ENCODE measurements around the gene GNB1L. TPM values are rescaled to one million over a fixed set of nuclear protein-coding genes. Genes with fewer than 3 reads are reported as not detected.
A peak's percentile ranks its signal among the peaks of the same experiment; 100 is the strongest.

Gene GNB1L
- total RNA-seq, 1 donor, result 4.0 TPM

GRCh38 chr22:19876941-19877625, 22.4 kb upstream of the GNB1L start:
- Histone ChIP-seq H3K79me2 (ENCODE audit: insufficient read depth, low read length) (peaks cover 9% of the 10 kb centered on the region), H3K9me3 (ENCODE audit: low read depth, low read length) (no peaks in the 10 kb centered on the region), H2AFZ (ENCODE audit: low read length) (no peak overlapping the region), H3K4me1 (ENCODE audit: insufficient read depth, low read length) (peaks cover 65% of the 10 kb centered on the region), H3K4me2 (ENCODE audit: insufficient read depth, low read length) (no peak overlapping the region), H3K4me3 (ENCODE audit: insufficient read depth, low read length) (no peak overlapping the region), H3K27ac (ENCODE audit: low read depth, low read length) (peak overlapping the region; percentile 52), H3K36me3 (ENCODE audit: insufficient read depth, low read length) (peaks cover 5% of the 10 kb centered on the region), H3K27me3 (ENCODE audit: insufficient read depth, low read length) (no peaks in the 10 kb centered on the region), H4K20me1 (ENCODE audit: insufficient read depth, low read length) (no peaks in the 10 kb centered on the region)
- TF ChIP-seq CTCF (IDR thresholded peaks at IDR 0.05; ENCODE audit: extremely low read depth, low read depth, low read length), result no peak
- DNase-seq (ENCODE audit: insufficient read length, low spot score, missing footprints), result peak; percentile 76

DNA sequence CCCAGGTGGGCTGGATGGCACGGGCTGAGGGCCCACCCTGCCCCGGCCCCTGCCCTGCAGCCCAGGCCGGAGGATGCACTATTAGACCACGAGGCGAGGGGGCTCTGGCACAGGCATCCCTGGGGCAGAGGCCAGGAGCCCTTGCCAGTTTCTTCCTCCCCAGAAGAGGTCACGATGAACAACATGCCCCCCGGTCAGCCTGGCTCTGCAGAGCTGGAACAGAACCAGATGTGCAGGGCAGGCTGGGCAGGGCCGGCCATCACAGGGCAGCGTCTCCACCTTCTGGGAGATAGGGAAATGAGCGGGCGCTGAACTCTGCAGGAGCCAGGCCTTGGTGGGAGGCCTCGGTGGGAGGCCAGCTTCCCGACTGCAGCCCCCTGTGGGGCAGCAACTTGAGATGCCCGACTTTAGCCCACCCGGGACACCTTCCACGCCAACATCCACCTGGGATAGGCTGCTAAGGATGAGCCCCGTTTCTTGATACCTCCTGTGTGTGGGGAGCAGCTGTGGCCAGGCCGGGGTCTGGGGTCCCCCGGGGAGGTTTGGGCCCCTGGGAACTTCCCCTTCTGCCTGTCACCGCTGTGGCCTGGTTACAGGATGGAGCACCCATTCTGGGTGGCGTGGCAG, 21.8 kb upstream of the GNB1L start:
- peaks cover 59% of the 10 kb centered on the region for H3K4me1 ChIP-seq (ENCODE audit: insufficient read depth, low read length)
- H3K27me3 ChIP-seq (ENCODE audit: insufficient read depth, low read length), result no peaks in the 10 kb centered on the region
- TF ChIP-seq CTCF (IDR thresholded peaks at IDR 0.05; ENCODE audit: extremely low read depth, low read depth, low read length), result no peak
- no peaks in the 10 kb centered on the region for H4K20me1 ChIP-seq (ENCODE audit: insufficient read depth, low read length)
- DNase-seq (ENCODE audit: insufficient read length, low spot score, missing footprints), result peak; percentile 54
- no peak overlapping the region for H3K4me2 ChIP-seq (ENCODE audit: insufficient read depth, low read length)
- H3K4me3 ChIP-seq (ENCODE audit: insufficient read depth, low read length), result no peak overlapping the region
- no peaks in the 10 kb centered on the region for H3K9me3 ChIP-seq (ENCODE audit: low read depth, low read length)
- H2AFZ ChIP-seq (ENCODE audit: low read length), result no peak overlapping the region
- H3K27ac ChIP-seq (ENCODE audit: low read depth, low read length), result no peak overlapping the region
- peaks cover 5% of the 10 kb centered on the region for H3K36me3 ChIP-seq (ENCODE audit: insufficient read depth, low read length)
- H3K79me2 ChIP-seq (ENCODE audit: insufficient read depth, low read length), result peaks cover 9% of the 10 kb centered on the region

DNA sequence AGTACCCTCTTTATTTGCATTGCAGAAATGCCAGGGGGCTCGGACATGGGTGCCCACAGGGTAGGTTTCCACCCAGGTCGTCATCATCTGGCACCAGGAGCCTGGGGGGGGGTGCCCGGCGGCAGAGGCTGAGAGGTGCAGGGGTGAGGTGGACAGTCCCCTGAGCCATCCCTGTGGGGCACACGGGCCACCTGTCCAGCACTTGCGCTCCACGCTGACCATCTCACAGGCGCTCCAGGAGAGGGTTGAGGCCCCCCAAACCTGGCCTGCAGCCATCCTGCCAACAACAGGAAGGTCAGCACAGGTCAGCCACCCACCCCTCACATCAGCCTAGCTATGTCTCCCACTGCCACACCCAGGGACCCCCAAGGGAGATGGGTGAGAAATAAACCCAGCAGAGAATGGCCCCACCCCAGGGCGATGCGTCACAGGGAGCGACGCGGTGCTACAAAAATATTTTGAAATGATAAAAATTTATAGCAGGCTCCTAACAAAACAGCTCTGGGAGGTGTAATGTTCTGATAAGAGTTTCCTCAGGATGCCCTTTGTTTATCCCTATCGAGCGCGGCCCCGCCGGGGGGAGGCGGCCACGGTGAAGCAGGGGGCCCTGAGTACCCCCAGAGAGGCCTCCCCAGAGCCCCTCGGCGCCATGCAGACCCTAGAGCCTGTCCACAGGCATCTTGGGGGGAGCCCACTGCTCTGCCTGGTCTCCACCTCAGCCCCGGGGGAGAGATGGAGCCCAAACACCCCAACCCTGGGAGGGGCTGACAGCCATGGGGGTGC, 21.0 kb upstream of the GNB1L start:
- peaks cover 9% of the 10 kb centered on the region for H3K79me2 ChIP-seq (ENCODE audit: insufficient read depth, low read length)
- H3K36me3 ChIP-seq (ENCODE audit: insufficient read depth, low read length), result peaks cover 5% of the 10 kb centered on the region
- no peak overlapping the region for H3K4me2 ChIP-seq (ENCODE audit: insufficient read depth, low read length)
- no peaks in the 10 kb centered on the region for H4K20me1 ChIP-seq (ENCODE audit: insufficient read depth, low read length)
- no peaks in the 10 kb centered on the region for H3K27me3 ChIP-seq (ENCODE audit: insufficient read depth, low read length)
- no peaks in the 10 kb centered on the region for H3K9me3 ChIP-seq (ENCODE audit: low read depth, low read length)
- TF ChIP-seq CTCF (IDR thresholded peaks at IDR 0.05; ENCODE audit: extremely low read depth, low read depth, low read length), result no peak
- H2AFZ ChIP-seq (ENCODE audit: low read length), result no peak overlapping the region
- H3K4me1 ChIP-seq (ENCODE audit: insufficient read depth, low read length), result peaks cover 51% of the 10 kb centered on the region
- H3K4me3 ChIP-seq (ENCODE audit: insufficient read depth, low read length), result no peak overlapping the region
- peak; percentile 95 for DNase-seq (ENCODE audit: insufficient read length, low spot score, missing footprints)
- peak overlapping the region; percentile 33 for H3K27ac ChIP-seq (ENCODE audit: low read depth, low read length)

DNA sequence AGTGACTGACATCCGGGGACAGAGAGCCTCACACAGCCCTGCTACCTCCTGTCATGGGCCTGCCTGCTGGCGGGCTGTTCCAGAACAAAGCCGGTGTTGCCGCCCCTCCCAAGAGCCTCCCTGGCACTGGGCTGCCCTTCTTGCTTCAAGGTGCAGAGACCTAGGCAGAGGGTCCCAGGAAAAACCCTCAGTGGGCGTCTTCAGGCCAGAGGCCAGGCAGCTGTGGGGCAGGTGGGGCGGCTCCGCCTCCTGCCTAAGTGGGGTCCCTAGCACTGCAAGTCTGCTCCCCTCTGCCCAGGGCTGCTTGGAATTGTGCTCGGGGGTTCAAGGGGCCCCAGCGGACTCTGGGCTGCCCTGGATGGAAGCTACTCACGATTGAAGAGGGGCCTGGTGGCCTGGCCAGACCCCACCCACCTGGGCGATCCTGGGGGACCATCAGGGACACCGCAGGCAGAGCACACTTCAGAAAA, 20.4 kb upstream of the GNB1L start:
- Histone ChIP-seq H3K4me1 (ENCODE audit: insufficient read depth, low read length) (peaks cover 45% of the 10 kb centered on the region), H3K4me3 (ENCODE audit: insufficient read depth, low read length) (no peak overlapping the region), H4K20me1 (ENCODE audit: insufficient read depth, low read length) (no peaks in the 10 kb centered on the region), H2AFZ (ENCODE audit: low read length) (no peak overlapping the region), H3K36me3 (ENCODE audit: insufficient read depth, low read length) (peaks cover under 1% of the 10 kb centered on the region), H3K9me3 (ENCODE audit: low read depth, low read length) (no peaks in the 10 kb centered on the region), H3K4me2 (ENCODE audit: insufficient read depth, low read length) (no peak overlapping the region), H3K27me3 (ENCODE audit: insufficient read depth, low read length) (no peaks in the 10 kb centered on the region), H3K79me2 (ENCODE audit: insufficient read depth, low read length) (peaks cover 3% of the 10 kb centered on the region), H3K27ac (ENCODE audit: low read depth, low read length) (no peak overlapping the region)
- peak; percentile 65 for DNase-seq (ENCODE audit: insufficient read length, low spot score, missing footprints)
- TF ChIP-seq CTCF (IDR thresholded peaks at IDR 0.05; ENCODE audit: extremely low read depth, low read depth, low read length), result no peak
